GM19025 (cell line): Measurements from ENCODE around the gene DDX19B.
A peak's percentile ranks its signal among the peaks of the same experiment; 100 is the strongest.
"Not testable (repeated sequence)": the region's sequence is repeated elsewhere in the genome, so short reads cannot be mapped to it uniquely, and the experiment has no call there.

Experiments used
- ATAC-seq: cut with Tn5 transposase; IDR thresholded peaks from one replicate; pipeline ENCODE4 v1.9.1; 2021; ENCODE audit warnings: mild to moderate bottlenecking, low read depth, moderate library complexity; ENCODE audit not compliant: unreplicated experiment

Gene DDX19B

GRCh38 chr16:70276392-70276791 lies 22.6 kb upstream of the DDX19B start:
- ATAC-seq: no peak

GRCh38 chr16:70287304-70287971 lies 11.5 kb upstream of the DDX19B start:
- not testable (repeated sequence) for ATAC-seq

GRCh38 chr16:70289229-70290094 lies 9.5 kb upstream of the DDX19B start, which contains the start of gene AARS1:
AARS1 (minus strand) TSS chr16:70289506; CDS start chr16:70282763, 6,743 bp downstream.
- peak; percentile 98 for ATAC-seq

GRCh38 chr16:70290949-70291519 lies 8.0 kb upstream of the DDX19B start:
- ATAC-seq: no peak

- not testable (repeated sequence) for ATAC-seq
Observed at GRCh38 chr16:70292148-70292547, 6.8 kb upstream of the DDX19B start.

- no peak for ATAC-seq
Observed at GRCh38 chr16:70294385-70295025, 4.5 kb upstream of the DDX19B start.

- no peak for ATAC-seq
Observed at GRCh38 chr16:70295634-70296033, 3.4 kb upstream of the DDX19B start.

- no peak for ATAC-seq
Observed at GRCh38 chr16:70301121-70301520, 2.1 kb downstream of the DDX19B start.

- no peak for ATAC-seq
Observed at GRCh38 chr16:70302745-70303144, 3.8 kb downstream of the DDX19B start.

- ATAC-seq: no peak
Observed at GRCh38 chr16:70304892-70305448, 6.0 kb downstream of the DDX19B start.

- ATAC-seq: no peak
Observed at GRCh38 chr16:70306880-70307279, 7.9 kb downstream of the DDX19B start.

GRCh38 chr16:70307726-70308125 lies 8.7 kb downstream of the DDX19B start:
- not testable (repeated sequence) for ATAC-seq

- no peak for ATAC-seq
Observed at GRCh38 chr16:70320121-70320520, 21.1 kb downstream of the DDX19B start.

GRCh38 chr16:70324998-70325747 lies 26.2 kb downstream of the DDX19B start:
- no peak for ATAC-seq

- ATAC-seq: no peak
Observed at GRCh38 chr16:70331091-70331490, 32.1 kb downstream of the DDX19B start.

- no peak for ATAC-seq
Observed at GRCh38 chr16:70331588-70332358, 32.8 kb downstream of the DDX19B start.

- ATAC-seq: not testable (repeated sequence)
Observed at GRCh38 chr16:70332728-70333127, 33.7 kb downstream of the DDX19B start.

- no peak for ATAC-seq
Observed at GRCh38 chr16:70337814-70338213, 38.8 kb downstream of the DDX19B start.

- ATAC-seq: no peak
Observed at GRCh38 chr16:70341600-70341999, 42.6 kb downstream of the DDX19B start.
